HG03108 (cell line): ENCODE data around the gene MGAT4A.

Experiments
- ATAC-seq: cut with Tn5 transposase; IDR thresholded peaks from one replicate; pipeline ENCODE4 v1.9.1; 2021; ENCODE audit warnings: moderate library complexity; ENCODE audit not compliant: unreplicated experiment

MGAT4A gene

DNA sequence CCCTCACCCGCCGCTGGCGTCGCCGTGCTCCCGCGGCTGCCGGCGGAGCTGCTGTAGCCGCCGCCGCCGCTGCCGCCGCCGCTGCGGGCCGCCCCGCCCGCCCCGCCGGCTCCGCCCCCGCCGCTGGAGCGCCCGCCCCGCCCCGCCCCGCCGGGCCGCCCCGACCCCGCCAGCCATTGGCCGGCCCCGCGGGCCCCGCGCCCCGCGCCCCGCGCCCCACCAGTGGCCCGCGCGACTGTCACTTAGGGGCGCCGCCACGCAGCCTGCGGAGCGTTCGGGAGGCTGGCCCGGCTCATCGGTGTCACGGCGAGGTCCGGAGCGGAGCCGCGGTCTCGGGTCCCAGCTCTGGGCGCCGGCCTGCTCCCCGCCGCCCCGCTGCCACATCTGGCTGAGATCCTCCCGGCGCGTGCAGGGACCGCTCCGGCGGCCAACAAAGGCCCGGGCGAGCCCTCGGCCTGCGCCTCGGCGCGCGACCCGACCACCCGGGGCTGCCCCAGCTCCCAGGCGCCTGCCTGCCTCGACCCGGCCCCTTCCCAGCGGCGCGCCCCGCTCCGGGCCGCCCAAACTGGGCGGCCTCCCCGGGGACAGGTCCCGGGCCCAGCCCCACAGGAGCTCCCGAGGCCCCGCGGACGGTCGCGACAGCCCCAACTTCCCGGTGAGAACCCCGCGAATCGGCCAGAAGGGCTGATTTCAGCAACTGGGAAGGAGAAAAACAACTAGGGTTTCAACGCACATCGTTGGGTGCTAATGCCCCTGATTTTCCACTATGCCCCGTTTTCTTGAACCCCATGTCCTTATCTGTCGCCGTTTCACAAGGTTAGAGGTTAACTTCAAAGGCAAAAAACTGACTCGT, at the start of gene MGAT4A:
TSS of gene MGAT4A (minus strand) at position 92 of the 853 bp plus-strand sequence. CDS start 4,800 bp downstream, outside the sequence.
- peak; percentile 74 for ATAC-seq

DNA sequence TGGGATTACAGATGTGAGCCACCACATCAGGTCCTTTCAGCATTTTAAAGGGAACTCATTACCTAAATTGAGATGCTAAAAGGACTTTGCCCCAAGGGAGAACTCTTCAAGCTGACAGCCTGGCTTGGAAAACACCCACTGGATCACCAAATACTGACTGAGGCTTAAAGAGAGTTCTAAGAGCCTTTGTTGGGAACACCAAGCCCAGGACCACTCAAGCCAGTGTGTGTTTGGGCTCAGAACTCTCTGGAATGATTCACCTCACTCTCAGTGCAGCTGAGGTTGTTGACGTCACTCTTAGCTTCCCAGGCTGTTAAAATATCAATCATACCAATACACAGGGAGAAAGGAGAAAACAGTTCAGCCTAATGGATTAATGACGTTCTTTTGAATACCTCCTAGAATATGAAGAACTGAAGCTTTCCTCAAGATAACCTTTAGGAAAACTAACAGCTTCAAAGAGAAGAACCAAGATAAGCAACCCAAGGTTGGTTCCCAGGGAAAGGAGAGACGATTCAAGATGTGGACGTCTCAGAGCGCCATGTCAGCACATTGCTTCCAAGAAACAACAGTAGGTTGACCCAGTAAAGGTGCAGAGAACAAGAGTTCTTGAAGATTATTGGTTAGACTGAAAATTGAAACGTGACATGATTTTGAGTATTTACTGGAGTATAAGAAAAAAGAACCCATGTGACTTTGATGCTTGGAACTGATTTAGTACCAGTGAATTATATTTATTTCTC, 48.0 kb upstream of the MGAT4A start:
- no peak for ATAC-seq

DNA sequence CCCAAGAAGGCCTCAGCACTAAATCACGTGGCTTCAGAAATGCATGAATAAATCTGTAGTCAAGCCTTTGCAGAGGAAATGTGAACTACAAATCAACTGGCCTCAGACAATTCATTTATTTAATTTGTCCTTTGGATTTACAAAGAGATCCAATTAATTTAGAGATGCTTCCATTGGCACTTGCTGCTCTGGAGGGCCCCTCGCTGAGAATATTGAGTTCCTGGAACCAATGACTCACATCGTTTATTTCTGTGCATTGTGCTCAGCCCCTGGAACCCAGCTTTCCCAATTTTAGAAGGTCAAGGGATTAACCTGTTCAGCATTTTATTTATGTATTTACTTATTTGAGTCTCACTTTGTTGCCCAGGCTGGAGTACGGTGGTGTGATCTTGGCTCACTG, 47.2 kb upstream of the MGAT4A start:
- no peak for ATAC-seq

DNA sequence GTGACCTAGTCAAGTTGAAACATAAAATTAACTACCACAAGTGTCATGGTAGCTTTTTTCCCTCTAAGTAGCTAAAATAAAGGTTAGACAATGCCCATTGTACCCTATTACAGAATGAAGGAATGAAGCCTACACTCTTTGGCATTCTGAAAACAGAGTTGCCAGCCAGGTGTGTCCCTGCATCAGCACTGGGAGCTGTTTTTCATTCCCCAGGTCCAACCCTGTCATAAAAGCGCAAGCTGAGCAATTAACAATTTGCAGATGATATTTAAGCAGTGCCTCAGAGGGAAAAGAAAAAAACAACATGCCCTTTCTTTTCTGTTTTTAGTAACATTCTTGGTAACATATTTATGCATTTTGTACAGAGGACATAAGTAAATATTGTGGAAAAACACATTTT, 46.8 kb upstream of the MGAT4A start:
- no peak for ATAC-seq

DNA sequence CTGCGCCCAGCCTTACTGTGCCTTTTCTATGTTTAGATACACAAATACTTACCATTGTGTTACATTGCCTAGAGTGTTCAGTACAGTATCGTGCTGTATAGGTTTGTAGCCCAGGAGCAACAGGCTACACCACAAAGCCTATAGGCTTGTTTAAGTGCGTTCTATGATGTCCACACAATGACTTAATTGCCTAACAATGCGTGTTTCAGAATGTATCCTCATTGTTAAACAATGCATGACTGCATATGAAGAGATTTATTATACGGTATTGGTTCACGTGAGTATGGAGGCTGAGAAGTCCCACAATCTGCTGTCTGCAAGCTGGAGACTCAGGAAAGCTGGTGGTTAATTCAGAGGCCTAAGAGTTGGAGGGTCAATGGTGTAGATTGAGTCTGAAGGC, 46.1 kb upstream of the MGAT4A start:
- ATAC-seq = no peak

DNA sequence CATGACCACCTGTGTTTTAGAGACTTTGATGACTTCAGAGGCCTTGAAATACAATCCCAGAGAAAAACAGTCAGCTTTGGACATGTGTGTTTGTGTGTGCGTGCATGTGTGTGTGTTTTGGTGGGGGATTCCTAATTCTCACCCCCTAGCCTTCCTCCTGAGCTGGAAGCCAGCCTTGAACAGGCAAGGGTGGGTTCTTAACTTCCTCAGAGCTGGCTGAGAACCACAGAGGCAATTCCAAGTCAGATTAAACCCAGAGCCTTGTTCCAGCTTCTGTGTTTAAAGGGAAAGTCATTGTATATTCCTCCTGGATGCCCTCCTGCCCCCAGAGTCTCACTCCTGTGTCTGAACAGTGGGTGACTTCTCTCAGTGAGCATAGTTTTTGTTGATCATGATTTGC, 45.2 kb upstream of the MGAT4A start:
- ATAC-seq = no peak

DNA sequence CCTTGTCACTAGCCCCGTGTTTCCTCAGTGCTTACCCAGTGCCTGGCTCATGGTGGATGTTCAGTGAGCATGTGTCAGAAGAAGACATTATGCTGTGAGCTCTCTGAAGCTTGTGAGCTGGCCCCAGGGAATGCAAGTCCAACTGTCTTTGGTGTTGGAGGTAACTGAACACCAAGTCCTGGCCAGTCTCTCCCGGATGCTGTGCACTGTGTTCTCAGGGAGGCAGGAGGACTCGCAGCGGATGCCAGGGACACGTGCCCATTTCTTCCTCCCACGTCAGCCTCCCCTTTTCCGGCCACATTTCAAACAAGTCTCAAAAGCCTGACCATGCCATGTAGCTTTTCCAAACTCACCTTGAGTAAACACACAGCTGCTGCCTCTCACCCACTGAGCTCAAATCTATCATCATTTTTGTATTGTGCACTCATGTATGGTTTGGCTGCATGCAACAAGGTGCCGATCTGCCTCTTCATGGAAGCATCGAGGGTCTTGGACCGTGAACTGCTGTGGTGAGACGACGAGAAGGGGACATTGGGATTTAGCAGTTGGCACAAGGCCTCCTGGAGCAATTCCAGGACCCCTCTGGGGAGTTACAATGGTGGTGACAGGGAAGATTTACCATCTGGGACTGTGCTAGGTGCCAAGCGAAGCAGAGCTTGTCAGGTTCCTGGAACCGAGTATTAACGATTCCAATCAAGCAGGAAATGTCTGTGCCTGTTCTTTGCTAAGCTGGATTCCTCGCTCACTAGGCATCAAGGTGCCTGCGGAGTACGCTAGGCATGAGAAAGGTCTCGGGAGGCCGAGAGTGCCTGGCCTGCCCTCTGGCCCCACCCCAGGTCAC, 44.4 kb upstream of the MGAT4A start:
- ATAC-seq = no peak

DNA sequence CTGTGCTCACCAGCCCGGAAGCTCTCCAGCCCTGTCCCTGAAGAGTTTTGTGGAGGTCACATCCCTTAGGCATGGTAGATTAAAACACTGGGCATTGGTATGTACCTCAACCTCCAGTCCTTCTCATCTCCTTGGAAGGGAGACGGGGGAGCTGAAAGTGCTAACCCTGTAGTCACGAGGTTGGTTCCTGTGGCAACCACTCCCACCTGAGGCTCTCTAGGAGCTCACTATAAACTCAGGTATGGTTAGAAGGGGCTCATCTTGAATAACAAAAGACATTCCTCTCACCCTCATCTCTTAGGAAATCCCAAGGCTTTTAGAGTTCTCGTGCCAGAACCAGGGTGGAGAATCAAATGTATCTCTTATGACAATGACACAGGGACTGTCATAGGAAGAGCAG, 43.0 kb upstream of the MGAT4A start:
- ATAC-seq = no peak

DNA sequence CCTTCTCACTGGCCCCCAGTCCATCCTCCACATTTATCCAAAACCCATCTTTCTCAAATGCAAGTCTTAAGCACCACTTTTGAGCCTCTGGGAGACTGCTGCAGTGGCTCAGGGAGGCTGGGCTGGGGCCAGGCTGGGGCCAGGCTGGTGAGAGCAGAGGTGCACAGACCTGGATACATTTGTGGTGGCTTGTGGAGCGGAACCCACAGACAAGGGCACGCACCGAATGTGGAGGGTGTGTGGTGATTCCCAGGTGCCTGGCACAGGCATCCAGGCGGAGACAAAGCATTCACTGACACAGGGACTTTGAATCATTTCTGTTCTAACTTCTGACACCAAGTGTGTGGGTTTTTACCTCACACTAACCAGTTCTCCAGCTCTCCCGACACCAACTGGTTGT, 42.2 kb upstream of the MGAT4A start:
- no peak for ATAC-seq

DNA sequence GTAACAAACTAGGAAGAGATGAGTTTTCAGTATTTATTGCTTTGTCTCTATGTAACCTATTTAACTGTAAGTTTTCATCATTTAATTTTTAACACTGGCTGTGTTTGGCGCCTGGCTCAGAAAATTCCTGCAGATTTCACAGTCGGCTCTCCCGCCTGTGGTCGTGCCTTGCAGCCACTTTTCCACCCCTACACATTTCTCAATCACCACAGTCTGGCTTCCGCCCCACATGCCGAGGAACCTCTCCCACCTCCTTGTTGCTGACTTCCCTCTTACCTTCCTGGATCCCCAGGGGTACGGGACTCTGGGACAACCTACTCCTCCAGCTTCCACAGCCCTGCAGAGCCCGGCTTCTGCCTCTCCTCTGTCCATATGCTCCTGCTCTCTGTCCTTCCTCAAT, 41.6 kb upstream of the MGAT4A start:
- no peak for ATAC-seq

DNA sequence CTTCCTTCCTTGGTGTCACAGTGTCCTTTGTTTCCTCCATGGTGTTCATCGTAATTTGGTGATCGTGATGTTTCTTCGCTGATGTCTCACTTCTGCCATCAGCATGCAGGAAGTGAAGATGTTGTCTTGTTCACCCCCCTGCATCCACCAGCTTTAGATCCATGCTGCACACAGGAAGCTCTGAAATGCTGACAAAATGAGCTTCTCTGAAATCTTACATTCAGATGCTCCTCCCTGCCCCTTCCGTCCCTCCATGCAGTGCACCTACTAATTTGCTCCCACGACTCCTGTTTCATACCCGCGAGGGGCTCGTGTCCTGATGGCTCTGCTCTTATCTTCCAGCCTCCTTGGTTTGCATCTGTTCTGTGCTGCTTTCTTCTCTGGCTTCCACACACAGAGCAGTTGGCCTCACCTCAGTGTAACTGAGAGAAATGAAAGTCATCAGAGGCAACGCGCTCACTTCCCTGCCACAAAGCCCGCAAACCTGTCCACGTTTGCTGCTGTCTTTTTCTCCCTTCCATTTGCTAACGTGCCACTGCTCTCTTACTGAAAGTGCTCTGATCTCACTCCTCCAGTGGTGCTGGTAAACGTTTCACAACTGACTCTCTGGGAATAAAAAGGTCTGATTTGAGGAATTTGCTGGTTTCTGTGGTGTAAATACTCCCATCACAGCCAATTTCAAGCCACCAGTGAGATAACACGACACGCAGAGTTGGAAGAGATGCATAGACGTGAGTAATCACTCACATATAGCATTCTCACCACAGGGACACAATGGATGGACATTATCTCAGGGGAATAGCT, 41.0 kb upstream of the MGAT4A start:
- no peak for ATAC-seq

DNA sequence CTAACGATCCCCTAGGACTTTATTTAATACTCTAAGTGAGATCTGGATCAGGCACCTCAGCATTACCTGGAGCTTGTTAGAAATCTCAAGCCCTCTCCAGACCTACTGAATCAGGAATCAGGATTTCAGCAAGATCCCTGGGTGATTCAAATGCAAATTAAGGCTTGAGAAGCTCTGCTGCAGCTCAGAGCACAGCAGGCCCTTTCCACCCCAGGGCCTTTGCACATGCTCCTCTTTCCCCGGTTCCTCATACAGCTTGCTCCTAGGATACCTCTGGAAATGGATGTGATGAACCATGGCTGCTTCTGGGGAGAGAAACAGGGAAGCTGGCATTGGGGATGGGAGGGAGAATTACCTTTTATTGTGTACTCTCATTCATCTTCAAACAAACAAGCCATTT, 40.3 kb upstream of the MGAT4A start:
- no peak for ATAC-seq

DNA sequence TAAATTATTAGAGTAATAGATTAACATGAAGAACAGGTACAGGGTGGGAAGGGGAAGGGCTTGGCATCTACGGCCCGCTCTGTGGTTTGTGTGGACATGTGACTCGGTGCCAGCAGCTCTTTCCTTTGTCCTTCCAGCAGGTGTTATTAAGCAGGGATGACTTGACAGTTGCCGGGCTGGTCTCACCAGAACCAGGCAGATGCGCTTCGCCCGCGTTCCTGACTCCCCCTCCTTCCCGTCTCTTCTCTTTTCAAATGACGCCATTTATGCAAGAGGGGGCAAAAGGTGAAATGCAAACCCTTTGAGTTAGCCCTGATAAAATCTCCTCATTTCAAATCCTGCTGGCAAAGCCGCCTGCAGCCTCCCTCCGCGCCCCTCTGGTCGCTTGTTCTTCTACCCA, 38.9 kb upstream of the MGAT4A start:
- ATAC-seq = no peak

DNA sequence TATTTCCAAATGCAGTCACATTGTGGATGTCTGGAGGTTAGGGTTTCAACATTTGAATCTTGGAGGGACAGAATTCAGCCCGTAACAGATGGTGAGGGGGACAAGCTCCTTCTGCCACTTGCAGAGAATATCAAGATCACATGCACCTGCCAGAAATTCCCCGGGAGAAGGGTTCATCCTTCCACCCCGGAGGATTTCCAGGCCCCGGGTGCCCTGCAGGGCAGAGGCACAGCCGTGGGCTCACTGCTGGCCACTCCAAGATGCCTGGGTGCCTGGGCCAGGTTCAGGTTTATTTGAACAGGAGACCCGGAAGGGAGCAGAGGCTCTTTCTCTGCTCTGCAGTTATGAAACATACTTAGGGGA, 38.2 kb upstream of the MGAT4A start:
- no peak for ATAC-seq

DNA sequence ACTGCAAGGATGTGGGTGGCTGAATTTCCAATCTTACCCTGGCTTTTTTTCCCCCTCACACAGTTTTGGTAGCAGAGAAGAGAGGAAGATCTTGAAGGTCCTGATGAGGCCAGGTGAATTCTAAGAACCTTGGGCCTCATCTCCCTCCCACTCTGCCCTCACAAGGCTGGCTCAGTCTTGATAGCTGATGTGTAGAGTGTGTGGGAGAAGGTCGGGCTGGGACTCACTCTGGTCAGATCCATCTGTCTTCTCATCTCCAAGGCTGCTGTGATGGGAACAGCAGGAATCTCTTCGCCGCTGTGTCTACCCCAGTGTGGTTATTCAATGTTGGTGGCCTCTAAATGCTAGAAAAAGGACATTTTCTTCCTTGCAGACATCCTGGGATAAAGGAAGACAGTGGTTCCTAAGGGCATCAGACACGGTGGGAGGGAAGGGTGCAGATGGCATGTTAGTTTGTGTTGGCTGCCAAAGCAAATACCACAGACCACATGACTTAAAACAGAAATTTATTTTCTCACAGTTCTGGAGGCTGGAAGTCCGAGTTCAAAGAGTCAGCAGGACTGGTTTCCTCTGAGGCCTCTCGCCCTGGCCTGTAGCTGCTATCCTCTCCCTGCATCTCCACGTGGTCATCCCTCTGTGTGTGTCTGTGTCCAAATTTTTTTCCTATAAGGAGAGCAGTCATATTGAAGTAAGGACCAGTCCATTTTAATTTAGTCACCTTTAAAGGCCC, 37.6 kb upstream of the MGAT4A start:
- no peak for ATAC-seq

DNA sequence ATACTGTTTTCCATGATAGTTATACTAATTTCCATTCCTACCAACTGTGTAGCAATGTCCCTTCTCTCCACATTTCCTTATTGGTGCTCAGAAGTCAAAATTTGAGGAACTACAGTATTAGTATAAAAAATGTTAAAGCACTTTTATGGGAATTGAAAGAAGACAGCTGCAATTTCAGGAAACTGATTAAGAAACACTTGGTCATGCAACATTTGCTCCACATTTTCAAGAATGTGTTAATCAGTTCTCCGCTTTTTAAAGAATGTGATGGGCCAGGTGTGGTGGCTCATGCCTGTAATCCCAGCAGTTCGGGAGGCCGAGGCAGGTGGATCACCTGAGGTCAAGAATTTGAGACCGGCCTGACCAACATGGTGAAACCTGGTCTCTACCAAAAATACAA, 33.6 kb upstream of the MGAT4A start:
- no peak for ATAC-seq

DNA sequence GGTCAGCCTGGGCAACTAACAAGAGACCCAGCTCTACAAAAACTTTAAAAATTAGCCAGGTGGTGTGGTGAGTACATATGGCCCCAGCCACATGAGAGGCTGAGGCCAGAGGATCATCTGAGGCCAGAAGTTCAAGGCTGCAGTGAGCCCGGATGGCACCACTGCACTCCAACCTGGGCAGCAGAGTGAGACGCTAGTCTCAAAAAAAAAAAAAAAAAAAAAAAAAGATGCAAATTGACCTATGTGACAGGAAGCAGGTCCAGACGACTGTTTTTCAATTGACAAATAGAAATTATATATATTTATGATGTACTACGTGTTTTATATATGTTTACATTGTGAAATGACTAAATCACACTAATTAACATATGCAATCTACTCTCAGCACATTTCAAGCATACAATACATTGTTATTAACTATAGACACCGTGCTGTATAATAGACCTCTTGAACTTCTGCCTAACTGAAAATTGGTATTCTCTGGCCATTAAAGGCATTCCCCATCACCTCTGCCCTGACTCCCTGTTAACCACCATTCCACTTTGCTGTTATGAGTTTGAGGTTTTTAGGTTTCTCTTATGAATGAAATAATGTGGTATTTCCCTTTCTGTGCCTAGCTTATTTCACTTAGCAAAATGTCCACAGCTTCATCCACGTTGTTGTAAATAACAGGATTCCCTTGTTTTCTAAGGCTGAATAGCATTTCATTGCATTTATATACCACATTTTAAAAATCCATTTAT, 32.4 kb upstream of the MGAT4A start:
- ATAC-seq = no peak

DNA sequence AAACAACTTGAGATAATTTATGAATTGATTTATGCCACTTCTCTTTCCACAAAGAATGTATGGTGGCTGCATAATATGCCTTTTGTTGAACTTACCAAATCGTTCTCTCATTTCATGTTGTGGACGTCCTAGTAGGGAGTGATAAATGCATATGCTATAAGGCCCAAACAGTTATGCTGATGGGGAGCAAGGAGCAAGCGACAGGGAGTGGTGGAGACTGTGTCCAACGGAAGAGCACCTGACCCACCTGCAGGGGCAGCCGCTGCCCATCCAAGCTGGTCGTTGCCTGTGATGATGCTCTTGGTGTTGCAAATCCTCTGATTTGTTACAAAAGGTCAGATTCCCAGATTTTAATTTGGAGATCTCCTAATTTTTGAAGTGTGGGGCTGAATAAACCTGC, 31.0 kb upstream of the MGAT4A start:
- no peak for ATAC-seq

DNA sequence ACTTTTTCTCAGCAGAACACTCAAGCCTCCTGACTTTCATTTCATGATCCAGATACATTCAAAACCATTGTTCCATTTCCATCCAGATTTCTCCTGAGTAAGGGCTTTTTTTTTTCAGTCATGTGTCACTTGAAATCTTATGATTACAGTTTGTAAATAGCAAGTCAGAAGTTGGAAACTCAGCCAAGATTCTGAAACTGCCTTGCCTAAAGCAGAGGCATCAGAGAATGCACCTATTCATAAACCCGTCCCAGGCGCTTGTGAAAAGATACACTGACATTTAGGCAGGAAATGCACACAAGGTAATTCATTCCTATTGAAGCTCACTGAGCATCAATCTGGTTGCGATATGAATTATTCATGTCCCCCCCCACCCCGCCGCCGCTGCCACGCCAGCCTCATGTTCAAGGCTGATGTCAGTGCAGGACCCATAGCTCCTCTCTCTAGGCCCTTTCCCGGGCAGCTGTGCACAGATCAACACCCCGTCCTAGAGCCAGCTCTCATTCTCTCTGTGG, 30.4 kb upstream of the MGAT4A start:
- ATAC-seq = no peak
